ENCODE data around the gene ATF2. TPM values are rescaled to one million over a fixed set of nuclear protein-coding genes. Genes with fewer than 3 reads are reported as not detected.

Gene ATF2
- 29.7 TPM for polyA plus RNA-seq (2013, experiment 1 of 2; ENCODE audit: insufficient read length)
- polyA plus RNA-seq (2013, experiment 2 of 2; ENCODE audit: insufficient read length): 31.4 TPM

GRCh38 chr2:175167792-175168563 is at the start of gene ATF2:
Gene ATF2, minus strand, starts transcription at chr2:175168203. Its CDS starts 31,760 bp downstream, at chr2:175136443.
- peak; percentile 100 for DNase-seq

- no peak for DNase-seq
Observed at GRCh38 chr2:175207741-175208438, 39.9 kb upstream of the ATF2 start.

GRCh38 chr2:175206866-175207265 is 38.9 kb upstream of the ATF2 start:
- no peak for DNase-seq

GRCh38 chr2:175205523-175205922 is 37.5 kb upstream of the ATF2 start:
- peak; percentile 56 for DNase-seq

GRCh38 chr2:175203621-175204496 is 35.9 kb upstream of the ATF2 start:
- DNase-seq: peak; percentile 43

- no peak for DNase-seq
Observed at GRCh38 chr2:175195012-175195411, 27.0 kb upstream of the ATF2 start.

- DNase-seq: no peak
Observed at GRCh38 chr2:175188761-175189160, 20.8 kb upstream of the ATF2 start.

GRCh38 chr2:175187378-175187777 is 19.4 kb upstream of the ATF2 start:
- DNase-seq: peak; percentile 25

- no peak for DNase-seq
Observed at GRCh38 chr2:175183674-175184073, 15.7 kb upstream of the ATF2 start.

GRCh38 chr2:175181877-175182308 is 13.9 kb upstream of the ATF2 start:
- no peak for DNase-seq

- peak; percentile 95 for DNase-seq
Observed at GRCh38 chr2:175181104-175181876, 13.3 kb upstream of the ATF2 start, which contains the start of gene ATP5MC3. Gene ATP5MC3, minus strand, starts transcription at chr2:175181710. Its CDS starts 317 bp downstream, at chr2:175181393.

- peak; percentile 51 for DNase-seq
Observed at GRCh38 chr2:175180701-175181103, 12.7 kb upstream of the ATF2 start.

- DNase-seq: no peak
Observed at GRCh38 chr2:175176624-175177023, 8.6 kb upstream of the ATF2 start.

GRCh38 chr2:175175896-175176295 is 7.9 kb upstream of the ATF2 start:
- no peak for DNase-seq

- DNase-seq: no peak
Observed at GRCh38 chr2:175175320-175175719, 7.3 kb upstream of the ATF2 start.

- no peak for DNase-seq
Observed at GRCh38 chr2:175170659-175171304, 2.8 kb upstream of the ATF2 start.

GRCh38 chr2:175169191-175169590 is 1.2 kb upstream of the ATF2 start:
- no peak for DNase-seq

GRCh38 chr2:175168564-175168945 is 552 bp upstream of the ATF2 start:
- DNase-seq: no peak

- peak; percentile 65 for DNase-seq
Observed at GRCh38 chr2:175167076-175167791, 769 bp downstream of the ATF2 start.

GRCh38 chr2:175166216-175166824 is 1.7 kb downstream of the ATF2 start:
- DNase-seq: no peak

Measured in fibroblast of skin of back (primary cell).